ENCODE data around the gene PANK1.

PANK1 gene

DNA sequence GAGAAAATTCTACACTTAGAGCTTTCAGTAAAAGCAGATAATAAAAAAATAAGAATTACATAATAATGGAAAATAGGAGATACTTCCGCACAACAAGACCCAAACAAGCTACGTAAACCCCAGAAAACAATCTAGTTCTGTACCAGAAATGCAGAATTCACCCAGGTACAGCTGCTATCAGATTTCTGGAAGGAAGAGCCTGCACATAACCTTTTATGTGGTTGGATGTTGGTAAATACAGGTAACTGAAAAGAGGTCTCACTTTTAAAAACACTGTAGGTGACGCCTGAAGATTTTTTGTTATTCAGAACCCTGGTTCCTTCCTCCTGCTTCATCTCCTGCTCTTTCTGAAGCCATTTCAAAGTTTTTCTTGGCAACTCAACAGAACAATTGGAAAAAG, 29.9 kb downstream of the PANK1 start:
- DNase-seq = no peak

DNA sequence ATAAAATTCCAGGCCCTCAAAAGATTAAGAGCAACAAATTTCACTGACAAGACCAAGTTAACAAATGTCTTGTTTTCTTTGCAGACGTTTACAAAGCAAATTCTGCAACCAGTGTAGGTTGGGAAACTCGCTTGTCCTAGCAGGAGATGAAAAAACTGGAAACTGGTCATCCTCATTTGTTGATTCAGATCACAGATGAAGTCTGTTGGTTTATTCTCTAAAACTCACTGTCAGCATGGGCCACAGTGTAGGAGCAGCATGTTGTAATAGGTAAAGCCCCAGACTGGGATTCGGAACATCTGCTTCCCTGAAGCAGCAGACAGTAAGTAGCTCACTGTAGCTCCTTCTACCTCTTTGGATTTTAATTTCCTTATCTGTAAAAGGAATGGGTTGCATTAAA, 31.5 kb downstream of the PANK1 start:
- DNase-seq = no peak

DNA sequence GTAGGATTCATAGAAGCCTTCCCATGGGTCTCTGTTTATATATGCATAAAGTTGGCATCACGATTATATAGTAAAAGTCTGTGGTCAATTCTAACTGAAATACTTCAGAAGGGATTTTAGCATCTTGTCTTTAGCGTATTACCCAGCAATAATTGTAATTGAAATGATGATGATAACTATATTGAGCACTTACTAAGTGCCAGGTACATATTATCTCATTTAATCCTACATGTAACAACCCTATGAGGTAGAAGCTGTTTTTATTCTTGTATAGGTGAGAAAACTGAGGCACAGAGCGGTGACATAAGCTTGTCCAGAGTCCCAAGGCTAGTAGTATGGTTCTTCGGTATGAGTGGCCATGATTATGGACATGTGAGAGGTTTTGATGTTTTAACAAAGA, 33.8 kb downstream of the PANK1 start:
- no peak for DNase-seq

GRCh38 chr10:89609833-89610346, 35.2 kb downstream of the PANK1 start:
- no peak for DNase-seq

DNA sequence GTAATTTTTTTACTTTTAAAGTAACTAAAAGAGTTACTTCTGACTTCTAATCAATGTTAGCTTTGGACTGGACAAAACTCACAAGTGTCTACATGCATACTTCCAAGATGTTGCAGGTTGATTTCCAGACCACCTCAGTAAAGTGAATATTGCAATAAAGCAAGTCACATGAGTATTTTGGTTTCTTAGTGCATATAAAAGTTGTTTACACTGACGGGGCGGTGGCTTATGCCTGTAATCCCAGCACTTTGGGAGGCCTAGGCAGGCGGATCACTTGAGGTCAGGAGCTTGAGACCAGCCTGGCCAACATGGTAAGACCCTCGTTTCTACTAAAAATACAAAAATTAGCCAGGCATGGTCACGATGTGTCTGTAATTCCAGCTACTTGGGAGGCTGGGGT, 40.8 kb downstream of the PANK1 start:
- no peak for DNase-seq

DNA sequence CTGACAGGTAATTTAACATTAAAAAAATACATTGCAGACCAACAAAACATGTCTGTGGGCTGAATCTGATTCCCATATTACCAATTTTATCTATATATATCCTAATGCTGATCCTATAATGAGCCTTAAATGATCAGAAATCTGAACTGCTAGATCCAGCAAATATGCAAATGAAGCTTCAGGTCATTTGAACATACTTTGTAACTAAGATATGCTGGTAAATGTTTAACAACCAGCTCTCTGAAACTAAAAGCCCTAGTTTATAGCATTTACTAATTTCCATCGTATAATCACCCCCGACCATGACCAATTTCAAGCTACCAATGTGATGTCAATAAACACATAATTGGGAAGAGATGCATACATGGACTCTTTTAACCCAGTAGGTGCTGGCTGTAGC, 42.1 kb downstream of the PANK1 start:
- no peak for DNase-seq

DNA sequence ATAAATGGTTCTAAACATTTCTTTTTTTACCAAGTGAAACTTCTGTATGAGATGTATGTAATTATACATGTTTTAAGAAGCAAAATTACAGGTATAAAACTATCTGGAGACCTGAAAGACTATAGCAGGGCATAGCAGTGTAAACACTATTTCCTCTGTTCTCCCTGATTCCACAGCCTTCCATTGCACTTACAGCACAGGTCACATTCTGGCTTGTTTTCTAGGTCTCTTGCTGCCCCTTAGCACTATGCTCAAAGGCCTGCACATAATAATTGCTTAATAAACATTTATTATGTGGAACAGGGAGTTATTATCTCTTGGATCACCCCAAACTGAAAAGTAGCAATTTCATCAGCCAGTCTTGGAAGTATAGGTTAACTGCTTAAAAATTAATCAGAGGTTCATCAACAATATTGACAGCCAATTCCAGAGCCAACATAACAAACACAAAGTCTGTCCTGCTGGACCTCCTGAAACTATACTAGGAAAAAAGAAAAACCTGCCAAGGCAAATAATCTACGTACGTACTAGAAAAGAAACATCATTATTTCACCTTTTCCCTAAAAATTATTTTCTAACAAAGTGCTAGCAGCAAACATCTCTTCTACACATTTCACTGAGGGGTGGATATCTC, 43.2 kb downstream of the PANK1 start:
- DNase-seq = no peak

GRCh38 chr10:89600041-89600440, 45.0 kb downstream of the PANK1 start:
- DNase-seq = no peak

GRCh38 chr10:89593043-89593442, 52.0 kb downstream of the PANK1 start:
- DNase-seq = no peak

- DNase-seq = no peak
Observed at GRCh38 chr10:89592539-89592938, 52.5 kb downstream of the PANK1 start.

DNA sequence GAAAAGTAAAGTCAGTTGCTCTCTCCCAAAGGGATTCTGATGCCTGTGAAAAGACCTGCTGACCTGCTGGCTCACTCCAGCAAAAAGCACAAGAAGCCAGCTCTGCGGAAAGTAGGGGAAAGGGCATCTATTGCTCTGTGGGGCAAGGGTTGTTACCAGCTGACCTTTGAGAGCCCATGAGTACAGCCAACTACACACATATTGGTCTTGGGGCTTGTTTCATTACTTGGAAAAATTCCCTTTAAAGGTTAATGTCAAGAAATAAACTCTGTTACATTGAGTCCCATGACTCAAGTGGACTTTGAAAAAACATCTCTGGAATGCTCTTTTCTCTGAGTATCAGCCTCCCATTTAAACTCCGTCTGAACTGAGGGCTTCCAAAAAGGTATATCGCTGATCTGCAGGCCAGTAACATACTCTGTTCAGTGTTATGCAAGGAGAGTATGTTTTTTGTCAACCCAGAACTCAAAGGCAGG, 53.2 kb downstream of the PANK1 start:
- no peak for DNase-seq

DNA sequence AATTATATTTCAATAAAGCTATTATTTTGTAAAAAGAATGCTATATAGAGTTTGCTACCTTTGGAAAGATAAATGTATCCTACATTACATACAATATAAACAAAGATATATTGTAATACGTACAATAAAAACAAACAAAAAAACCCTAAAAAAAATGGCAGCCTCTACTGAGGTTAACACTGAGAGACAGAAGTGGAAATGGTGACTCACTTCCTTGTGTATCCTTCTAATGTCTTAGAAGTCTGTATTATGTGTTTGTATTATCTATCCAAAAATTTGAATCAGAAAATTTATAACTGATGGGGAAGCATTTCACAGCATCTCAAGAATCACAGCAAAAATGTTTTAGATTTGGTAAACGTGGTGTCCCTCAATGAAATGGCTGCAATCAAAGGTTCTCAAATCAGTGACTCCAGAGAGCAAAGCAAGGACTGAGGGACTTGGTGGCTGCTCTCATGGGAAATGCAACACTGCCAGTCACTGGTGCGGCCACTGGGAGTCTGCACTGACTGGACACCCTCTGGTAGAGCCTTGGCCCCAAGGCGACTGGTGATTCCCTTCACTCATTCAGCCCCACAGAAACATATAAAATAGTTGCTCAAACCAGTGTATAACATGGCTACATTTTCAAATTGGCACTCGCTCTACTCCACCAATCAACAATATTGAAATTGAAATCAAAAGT, 53.8 kb downstream of the PANK1 start:
- no peak for DNase-seq

- no peak for DNase-seq
Observed at GRCh38 chr10:89590326-89590725, 54.7 kb downstream of the PANK1 start.

DNA sequence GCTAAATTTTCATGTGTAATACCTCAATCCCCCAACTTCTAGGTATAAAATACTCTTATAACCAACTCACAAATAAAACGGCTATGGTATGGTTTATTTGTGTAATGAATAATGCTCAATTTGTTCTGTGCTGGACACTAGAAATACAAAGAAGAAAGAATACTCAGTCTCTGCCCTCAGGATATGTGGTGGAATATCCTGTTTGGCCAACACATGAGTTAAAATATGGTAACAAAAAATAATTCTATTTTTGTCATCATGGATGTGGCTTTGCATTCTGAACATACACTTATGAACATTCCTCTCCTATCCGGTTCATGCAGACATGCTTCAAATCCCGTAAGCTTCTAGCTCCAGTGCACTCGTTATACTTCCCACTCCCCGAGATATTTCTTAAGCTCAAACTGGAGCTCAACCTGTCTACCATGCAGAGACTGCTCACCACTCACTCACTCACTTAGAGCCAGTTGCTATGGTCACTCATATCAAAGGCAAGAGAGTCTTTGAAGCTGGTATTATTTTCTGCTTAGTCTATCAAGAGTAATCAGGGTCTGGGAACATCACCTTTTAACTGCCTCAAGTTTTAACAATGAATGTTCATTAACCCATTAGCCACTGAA, 55.8 kb downstream of the PANK1 start:
- no peak for DNase-seq

GRCh38 chr10:89588671-89589070, 56.4 kb downstream of the PANK1 start:
- DNase-seq = no peak

DNA sequence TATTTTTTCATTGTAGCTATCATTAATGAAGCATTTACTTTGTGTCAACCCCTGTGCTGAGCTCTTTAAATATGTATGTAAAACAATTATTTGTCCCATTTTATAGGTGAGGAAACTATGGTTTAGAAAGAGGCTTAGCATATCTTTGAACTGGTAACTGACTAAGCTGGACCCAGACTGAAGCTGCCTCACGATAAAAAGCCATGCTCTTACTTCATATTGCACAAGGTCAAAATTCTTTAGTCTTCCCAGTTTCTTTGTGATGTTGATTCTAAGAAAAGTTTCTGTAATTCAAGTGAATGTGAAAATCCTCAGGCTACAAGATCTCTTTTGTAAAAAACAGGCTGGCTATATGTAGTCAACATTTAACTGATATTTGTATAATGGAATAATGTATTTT, 63.0 kb downstream of the PANK1 start:
- no peak for DNase-seq

DNA sequence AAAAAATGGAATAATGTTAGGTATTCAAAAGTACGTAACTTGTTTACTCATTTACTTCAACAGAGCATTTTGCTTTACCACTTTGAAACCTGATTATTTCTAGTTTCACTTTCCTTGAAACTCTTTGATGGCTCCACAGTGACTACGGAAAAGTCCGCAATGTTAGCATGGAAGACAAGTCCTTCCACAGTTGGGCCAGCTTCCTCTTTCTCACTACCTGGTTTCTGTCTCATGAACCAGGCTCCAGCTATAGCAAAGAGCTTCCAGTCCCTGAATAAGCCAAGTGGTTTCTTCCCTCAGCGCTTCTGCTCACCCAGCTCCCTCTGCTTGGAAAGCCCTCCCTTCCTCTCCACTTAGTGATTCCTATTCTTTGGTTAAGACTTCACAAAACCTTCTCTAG, 64.8 kb downstream of the PANK1 start:
- DNase-seq = no peak

- no peak for DNase-seq
Observed at GRCh38 chr10:89576696-89577095, 68.3 kb downstream of the PANK1 start.

DNA sequence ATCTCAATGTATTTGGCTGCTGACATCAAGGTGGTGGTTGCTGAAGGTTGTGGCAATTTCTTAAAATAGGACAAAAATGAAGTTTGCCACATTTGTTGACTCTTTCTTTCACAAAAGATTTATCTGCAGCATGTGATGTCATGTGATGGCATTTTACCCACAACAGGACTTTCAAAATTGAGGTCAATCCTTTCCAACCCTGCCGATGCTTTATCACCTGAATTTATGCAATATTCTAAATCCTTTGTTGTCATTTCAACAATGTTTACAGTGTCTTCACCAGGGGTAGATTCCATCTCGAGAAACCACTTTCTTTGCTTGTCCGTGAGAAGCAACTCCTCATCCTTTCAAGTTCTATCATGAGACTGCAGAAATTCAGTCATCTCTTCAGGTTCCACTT, 69.0 kb downstream of the PANK1 start:
- DNase-seq = no peak

DNA sequence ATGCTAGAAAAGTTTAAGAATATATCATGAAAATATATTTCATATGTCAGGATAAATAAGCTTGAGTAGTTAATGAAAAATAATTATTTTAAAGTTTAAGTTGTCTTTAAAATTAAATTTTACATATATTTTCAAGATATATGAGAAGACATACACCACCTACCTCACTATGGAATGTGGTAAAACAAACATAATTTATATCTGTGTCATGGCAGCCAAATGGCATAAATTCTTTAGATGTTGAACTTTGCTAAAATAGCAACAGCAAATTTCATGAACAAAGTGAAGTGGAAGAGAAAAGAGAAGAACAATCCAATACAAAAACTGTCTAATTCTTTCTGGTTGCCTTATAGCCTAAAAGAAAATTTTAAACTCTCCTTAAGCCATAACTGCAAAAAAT, 70.0 kb downstream of the PANK1 start:
- DNase-seq = no peak

GRCh38 chr10:89574368-89574767, 70.7 kb downstream of the PANK1 start:
- no peak for DNase-seq

DNA sequence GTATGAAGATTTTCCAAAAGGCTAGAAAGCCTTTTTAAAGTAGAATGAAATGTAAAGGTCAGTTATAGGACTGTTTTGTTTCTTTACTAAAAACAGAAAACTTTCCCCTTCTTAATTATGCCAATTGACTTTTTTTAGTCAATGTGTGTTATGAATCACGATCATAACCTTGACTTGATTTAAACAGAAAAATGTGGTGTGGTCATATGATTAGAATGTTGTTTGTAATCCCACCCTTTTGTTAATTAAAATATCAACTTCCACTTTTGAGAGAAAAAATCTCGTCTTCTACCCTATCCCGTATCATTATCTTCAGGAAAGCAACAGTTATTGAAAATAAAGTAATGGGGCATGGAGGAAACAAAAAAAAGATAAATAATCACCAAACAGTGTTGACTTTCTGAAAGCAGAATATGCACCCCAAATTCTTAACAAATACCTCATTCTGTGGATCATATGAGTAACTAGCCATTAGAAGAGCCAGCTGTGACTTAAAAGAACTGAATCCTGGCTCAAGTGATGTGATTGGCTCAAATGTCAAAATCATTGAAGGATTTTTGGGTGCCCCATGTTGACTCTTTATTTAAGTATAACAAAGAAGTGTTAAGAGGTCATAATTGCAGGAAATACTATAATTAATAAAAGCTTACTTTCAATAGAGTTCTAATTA, 77.3 kb downstream of the PANK1 start:
- DNase-seq = no peak

GRCh38 chr10:89566992-89567391, 78.0 kb downstream of the PANK1 start:
- no peak for DNase-seq
